Thoracic aorta endothelial cell (primary cell): ENCODE data around the gene ACD. TPM values are rescaled to one million over a fixed set of nuclear protein-coding genes. Genes with fewer than 3 reads are reported as not detected.

Source experiments
- total RNA-seq: library from RNA; depleted of rRNA; stranded (reverse); fragments of >200 nt; gene quantifications from 2 replicates; pipeline ENCODE4 v1.2.3, GENCODE V29; 2012

Gene ACD
- total RNA-seq = 19.1 and 27.1 TPM in 2 replicates

GRCh38 chr16:67659675-67660563 lies at the start of gene ACD:
Gene ACD, minus strand, starts transcription at chr16:67660260. Its CDS starts 40 bp downstream, at chr16:67660220.

GRCh38 chr16:67666559-67667452 lies 6.7 kb upstream of the ACD start, which contains the start of the genes C16orf86 and ENKD1:
Gene C16orf86, plus strand, starts transcription at chr16:67666814. Its CDS starts 157 bp downstream, at chr16:67666971.
Gene ENKD1, minus strand, starts transcription at chr16:67666750. Its CDS starts 308 bp downstream, at chr16:67666442.

GRCh38 chr16:67660564-67661028 lies 536 bp upstream of the ACD start, which contains the start of gene PARD6A:
Gene PARD6A, plus strand, starts transcription at chr16:67660960. Its CDS starts 79 bp downstream, at chr16:67661039.

Other genes with a start within 250 kb of the ACD start
- gene ZDHHC1, start 243.8 kb downstream of the ACD start, total RNA-seq = 4.0 and 6.3 TPM in 2 replicates
- 0.07 TPM in 1 of 2 replicates, not detected in the other for gene HSD11B2, start 229.1 kb downstream of the ACD start, total RNA-seq
- gene ATP6V0D1, start 179.1 kb downstream of the ACD start, total RNA-seq = 80.5 and 92.9 TPM in 2 replicates
- not detected in 2 replicates for gene AGRP, start 176.7 kb downstream of the ACD start, total RNA-seq
- 92.2 and 93.4 TPM in 2 replicates for gene RIPOR1, start 131.4 kb downstream of the ACD start, total RNA-seq
- gene CTCF, start 97.7 kb downstream of the ACD start, total RNA-seq = 51.0 and 51.2 TPM in 2 replicates
- 0.86 and 1.2 TPM in 2 replicates for gene CARMIL2, start 15.1 kb downstream of the ACD start, total RNA-seq
- 2.7 and 3.3 TPM in 2 replicates for gene PARD6A, start 700 bp upstream of the ACD start, total RNA-seq
- 8.2 and 11.7 TPM in 2 replicates for gene ENKD1, start 6.5 kb upstream of the ACD start, total RNA-seq
- 1.1 and 2.0 TPM in 2 replicates for gene C16orf86, start 6.6 kb upstream of the ACD start, total RNA-seq
- gene GFOD2, start 59.1 kb upstream of the ACD start, total RNA-seq = 33.9 and 35.1 TPM in 2 replicates
- 9.7 and 12.0 TPM in 2 replicates for gene RANBP10, start 146.3 kb upstream of the ACD start, total RNA-seq
- 0.13 and 0.14 TPM in 2 replicates for gene TSNAXIP1, start 146.6 kb upstream of the ACD start, total RNA-seq
- 21.8 and 27.1 TPM in 2 replicates for gene THAP11, start 182.1 kb upstream of the ACD start, total RNA-seq
- 217 and 277 TPM in 2 replicates for gene NUTF2, start 186.7 kb upstream of the ACD start, total RNA-seq
- 29.0 and 31.2 TPM in 2 replicates for gene CENPT, start 187.4 kb upstream of the ACD start, total RNA-seq
- 62.9 and 64.6 TPM in 2 replicates for gene EDC4, start 212.8 kb upstream of the ACD start, total RNA-seq
- 0.66 TPM in 1 of 2 replicates, not detected in the other for gene NRN1L, start 224.6 kb upstream of the ACD start, total RNA-seq
- gene PSKH1, start 233.0 kb upstream of the ACD start, total RNA-seq = 13.6 and 16.9 TPM in 2 replicates